HG03469 (cell line): ENCODE measurements around the gene ZNF780B.

Source experiments
- ATAC-seq: cut with Tn5 transposase; IDR thresholded peaks from one replicate; pipeline ENCODE4 v1.9.1; 2021; ENCODE audit warnings: mild to moderate bottlenecking, moderate library complexity, moderate number of reproducible peaks; ENCODE audit not compliant: unreplicated experiment

Gene ZNF780B

DNA sequence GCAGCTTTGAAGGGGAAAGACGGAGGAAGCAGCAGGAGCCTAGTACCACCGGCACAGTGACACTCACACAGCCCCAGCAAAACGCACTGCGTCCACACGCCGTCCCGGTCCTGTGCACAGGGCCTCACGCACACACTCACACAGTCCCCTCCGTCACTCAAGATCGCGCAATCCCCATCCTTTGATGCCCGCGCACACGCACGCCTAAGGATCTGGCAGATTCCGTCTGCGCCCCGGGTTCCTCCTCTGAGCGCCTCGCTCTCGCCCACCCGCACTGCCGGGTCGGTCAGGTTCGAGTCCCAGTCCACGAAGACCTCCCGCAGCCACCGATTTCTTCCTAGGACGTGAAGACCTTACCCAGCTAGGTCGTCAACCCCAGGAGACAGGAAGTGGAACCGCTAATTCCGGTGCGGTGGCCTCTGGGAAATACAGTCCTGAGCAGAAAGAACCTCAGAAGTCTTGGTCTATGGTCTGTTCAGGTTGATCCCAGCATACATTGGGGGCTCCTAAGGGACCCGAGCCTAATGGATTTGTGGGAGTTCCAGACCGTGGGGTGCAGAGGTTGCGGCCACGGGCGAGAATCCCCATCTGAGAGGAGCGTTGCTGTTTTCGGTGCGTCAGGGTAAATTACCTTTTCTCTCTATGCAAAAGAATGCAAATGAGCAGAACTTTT lies at the start of gene ZNF780B:
Gene ZNF780B, minus strand, starts transcription at position 400 of the 673 bp plus-strand sequence. CDS start 5,899 bp downstream, outside the sequence.
- ATAC-seq = no peak

DNA sequence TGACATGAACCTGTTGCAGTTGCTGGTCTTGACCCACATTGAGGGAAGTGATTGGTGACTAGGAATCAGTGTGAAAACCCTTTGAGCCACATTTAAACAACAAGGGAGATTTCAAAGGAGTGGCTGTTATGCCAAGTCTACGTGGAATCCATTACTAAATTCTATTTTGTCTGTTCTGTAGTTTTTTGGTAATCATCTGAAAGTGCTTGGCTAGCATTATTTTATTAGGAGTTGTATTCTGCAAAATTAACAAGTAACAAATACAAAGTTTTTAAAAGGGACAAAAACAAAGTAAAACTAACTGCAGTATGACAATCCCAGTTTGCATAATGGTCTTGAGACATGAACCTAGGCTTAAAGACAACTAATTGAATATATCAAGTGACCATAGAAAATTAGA lies 48.7 kb upstream of the ZNF780B start:
- ATAC-seq = no peak

DNA sequence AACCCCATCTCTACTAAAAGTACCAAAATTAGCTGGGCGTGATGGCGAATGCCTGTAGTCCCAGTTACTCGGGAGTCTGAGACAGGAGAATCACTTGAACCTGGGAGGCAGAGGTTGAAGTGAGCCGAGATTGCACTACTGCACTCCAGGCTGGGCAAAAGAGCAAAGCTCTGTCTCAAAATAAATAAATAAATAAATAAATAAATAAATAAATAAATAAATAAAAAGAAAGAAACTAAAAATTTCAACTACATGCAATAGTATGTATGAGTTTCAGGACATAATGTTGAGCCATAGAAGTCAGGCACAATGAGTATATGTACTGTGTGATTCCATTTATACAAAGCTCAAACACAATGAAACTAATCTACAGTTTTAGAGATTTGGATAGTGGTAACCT lies 47.6 kb upstream of the ZNF780B start:
- ATAC-seq = no peak

DNA sequence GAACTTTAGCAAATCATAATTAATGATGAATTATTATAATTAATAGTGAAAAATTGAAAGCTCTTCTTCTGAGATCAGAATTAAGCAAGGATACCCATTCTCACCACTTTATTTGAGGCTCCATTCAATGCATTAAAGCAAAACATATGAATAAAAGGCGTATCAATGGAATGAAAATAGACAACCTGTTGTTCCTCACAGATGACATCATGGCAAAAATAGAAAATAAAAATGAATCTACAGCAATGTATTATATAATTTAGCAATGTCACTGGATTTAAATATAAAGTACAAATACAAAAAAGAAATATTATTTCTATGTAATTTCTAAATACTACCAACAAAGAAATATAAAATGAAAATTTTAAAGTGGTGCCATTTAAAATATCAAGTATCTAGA lies 45.8 kb upstream of the ZNF780B start:
- ATAC-seq = no peak

DNA sequence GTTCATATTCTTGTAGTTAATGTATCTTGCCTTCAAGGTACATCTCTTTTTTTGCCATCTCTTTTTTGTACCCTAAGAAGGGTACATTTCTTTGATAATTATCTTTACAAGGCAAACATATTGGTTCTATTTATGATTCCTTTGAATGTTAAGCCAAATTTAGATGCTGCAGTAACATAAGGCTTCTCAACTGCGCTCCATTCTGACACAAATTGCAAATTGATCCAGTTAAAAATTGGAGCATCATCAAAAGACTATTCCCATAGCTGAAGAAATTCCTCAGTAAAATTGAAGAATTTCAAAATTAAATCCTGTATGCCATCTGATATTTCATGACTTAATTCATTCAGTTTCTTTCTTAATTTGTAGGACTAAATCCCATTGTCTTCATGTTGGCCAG lies 37.4 kb upstream of the ZNF780B start:
- no peak for ATAC-seq

DNA sequence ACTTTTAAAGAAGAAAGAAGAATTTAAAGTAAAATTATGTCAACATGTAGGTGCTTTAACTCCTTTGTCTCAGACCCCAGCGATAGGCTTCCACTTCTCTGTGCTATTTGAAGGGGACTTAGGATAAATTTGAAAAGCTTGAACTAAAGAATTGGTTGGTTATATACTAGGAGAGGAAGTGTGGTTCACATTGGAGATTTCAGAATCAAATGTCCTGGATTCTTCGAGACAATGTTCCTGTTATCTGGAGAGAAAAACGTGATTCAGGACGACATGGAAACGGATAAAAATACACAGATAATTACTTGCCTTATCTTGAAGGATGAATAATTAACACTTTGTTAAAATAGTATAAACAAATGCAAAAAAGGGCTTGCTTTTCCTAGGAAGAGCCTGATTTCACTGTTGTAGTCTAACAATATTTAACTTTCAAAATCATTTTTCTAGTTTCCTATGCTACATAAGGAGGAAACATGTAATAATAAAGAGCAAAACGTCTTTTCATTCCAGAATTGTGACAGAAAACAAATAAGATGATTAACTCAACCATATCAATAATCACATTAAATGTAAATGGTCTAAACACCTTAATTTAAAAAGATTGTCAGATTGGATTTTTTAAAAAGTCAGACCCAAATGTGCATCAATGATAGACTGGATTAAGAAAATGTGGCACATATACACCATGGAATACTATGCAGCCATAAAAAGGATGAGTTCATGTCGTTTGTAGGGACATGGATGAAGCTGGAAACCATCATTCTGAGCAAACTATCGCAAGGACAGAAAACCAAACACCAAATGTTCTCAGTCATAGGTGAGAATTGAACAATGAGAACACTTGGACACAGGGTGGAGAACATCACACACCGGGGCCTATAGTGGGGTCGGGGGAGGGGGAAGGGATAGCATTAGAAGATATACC lies 35.4 kb upstream of the ZNF780B start:
- no peak for ATAC-seq

DNA sequence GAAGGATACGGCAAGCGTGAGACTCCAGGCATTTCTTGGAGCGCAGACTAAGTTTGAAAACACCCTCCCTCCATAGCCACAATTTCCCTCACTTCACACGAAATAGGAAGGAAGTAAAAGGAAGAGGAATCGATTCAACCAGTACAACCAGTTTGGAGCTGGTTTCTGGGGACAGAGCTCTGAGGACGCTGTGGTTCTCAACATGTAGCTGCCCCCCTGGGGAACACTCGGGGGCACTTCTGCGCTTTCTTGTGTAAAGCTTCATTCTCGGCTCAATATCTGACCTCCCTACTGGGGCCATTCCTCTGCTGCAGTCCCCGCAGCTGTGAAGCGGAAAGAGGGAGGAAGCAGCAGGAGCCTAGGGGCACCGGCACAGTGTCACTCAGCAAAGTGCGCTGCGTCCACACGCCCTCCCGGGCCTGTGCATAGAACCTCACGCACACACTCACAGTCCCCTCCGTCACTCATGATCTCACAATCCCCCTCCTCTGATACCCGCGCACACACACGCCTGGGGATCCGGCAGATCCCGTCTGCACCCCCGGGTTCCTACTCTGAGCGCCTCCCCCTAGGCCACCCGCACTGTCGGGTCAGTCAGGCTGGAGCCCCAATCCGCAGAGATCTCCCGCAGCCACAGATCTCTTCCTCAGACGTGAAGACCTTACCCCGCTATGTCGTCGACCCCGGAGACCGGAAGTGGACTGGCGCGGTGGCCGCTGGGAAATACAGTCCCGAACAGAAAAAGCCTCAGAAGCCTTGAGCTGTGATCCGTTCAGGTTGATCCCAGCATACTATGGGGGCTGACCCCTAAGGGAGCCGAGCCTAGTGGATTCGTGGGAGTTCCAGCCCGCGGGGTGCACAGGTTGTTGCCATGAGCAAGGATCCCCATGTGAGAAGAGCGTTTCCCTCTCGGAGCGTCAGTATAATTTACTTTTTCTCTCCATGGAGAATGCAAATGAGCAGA lies 34.5 kb upstream of the ZNF780B start, which contains the start of gene ZNF780A:
Gene ZNF780A, minus strand, starts transcription at position 703 of the 964 bp plus-strand sequence. CDS start 6,190 bp downstream, outside the sequence.
- ATAC-seq = no peak

DNA sequence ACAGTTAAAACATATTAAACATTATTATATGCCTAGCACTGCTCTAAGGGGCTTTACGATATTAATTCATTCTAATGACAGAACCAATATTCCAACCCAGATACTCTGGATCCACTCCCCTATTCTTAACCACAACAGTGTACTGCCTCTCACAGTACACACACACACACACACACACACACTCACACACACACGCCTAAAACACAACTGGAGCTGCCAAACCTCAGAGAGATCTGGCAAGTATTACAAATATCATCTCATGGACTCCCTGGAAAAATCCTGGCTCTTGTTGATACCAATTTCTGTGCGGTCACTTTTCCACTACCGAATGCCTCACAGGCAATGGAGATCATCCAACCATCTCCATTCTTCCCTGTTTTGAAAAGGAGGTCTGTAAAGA lies 33.4 kb upstream of the ZNF780B start:
- no peak for ATAC-seq

DNA sequence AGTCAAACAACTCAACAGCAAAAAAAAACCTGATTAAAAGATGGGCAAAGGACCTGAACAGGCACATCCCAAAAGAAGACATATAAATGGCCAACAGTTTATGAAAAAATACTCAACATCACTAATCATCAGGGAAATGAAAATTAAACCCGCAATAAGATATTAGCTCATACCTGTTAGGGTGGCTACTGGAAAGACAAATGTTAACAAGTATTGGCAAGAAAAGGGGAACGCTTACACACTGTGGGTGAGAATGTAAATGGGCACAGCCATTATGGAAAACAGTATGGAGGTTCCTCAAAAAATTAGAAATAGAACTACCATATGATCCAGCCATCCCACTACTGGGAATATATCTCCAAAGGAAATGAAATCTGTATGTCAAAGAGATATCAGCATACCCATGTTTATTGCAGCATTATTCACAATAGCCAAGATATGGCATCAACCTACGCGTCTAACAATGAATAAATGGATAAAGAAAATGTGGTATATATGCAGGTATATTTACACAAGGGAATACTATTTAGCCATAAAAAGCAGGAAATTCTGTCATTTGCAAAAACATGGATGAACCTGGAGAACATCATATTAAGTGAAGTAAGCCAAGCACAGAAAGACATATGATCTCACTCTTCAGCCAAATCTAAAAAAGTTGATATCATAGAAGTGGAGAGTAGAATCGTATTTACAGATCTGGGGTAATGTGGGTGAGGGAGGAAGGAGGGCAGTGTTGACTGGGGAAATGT lies 32.4 kb upstream of the ZNF780B start:
- ATAC-seq = no peak

DNA sequence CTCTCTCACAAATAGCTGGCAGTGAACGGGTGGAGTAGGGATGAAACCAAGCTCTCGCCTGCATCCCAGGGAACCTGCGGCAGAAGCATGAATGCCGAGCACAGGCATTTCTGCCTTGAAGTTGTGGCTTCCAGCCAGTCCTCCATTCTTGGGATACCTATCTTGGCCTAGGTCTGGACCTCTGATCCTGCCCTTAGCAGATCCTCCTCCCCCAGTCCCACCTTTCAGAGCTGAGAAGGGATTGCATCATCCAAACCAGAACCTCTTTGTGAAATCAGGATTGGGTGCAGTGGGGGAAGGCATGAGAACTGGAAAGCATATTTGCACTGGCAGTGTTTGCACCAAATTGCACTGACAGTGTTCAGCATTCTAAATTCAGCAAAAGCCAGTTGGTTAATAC lies 28.9 kb upstream of the ZNF780B start:
- ATAC-seq = no peak

DNA sequence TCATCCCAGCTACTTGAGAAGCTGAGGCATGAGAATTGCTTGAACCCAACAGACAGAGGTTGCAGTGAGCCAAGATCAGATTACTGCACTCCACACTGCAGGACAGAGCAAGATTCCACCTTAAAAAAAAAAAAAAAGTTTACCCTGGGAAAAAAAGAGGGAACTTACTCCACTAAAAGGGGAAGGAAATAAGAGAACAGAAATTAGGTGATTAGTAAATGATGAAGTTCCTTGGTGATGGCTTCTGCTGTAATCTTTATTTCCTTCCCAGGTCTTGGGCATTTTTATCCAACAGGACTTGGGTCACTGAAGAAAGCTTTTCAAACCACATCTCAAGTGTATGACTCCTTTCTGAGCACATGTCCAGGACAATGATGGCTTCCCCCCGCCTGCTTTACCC lies 25.4 kb upstream of the ZNF780B start:
- ATAC-seq = no peak

DNA sequence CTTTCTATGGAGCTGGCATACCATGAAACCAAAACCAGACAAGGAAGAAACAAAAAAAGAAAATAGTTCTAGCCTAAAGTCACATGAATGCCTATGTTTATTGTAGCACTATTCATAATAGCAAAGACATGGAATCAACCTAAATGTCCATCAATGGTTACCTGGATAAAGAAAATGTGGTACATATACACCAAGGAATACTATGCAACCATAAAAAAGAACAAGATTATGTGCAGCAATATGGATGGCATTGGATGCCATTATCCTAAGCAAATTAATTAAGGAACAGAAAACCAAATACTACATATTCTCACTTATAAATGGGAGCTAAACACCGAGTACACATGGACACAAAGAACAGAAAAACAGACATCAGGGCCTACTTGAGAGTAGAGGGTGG lies 24.3 kb upstream of the ZNF780B start:
- no peak for ATAC-seq

DNA sequence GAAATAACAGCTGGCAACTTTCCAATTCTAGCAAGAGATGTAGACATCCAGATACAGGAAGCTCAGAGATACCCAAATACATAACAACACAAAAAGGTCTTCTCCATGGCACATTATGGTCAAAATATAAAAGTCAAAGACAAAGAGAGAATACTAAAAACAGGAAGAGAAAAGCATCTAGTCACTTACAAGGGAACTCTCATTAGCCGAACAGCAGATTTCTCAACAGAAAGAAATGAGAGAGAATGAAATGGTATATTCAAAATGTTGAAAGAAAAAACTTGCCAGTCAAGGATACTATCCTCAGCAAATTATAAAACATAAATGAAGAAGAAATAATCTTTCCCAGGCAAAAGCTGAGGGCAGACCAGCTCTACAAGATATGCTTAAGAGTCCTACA lies 22.3 kb upstream of the ZNF780B start:
- no peak for ATAC-seq

DNA sequence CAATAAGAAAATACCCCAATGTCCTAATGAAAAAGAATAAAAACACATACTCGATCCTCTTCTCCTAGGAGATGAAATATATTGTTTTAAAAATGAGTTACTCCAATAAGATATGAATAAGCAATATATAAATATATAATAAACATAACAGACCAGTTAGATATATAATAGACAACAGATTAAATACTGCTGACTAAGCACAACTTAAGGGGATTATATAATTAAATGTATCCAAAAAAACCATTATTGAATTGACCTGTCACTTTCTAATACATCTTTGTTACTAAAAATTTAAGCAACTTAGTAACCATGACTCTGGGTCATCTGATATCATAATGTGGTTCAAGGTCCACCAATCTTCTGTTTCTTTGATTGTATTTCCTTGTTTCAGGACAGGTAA lies 14.0 kb upstream of the ZNF780B start:
- no peak for ATAC-seq

DNA sequence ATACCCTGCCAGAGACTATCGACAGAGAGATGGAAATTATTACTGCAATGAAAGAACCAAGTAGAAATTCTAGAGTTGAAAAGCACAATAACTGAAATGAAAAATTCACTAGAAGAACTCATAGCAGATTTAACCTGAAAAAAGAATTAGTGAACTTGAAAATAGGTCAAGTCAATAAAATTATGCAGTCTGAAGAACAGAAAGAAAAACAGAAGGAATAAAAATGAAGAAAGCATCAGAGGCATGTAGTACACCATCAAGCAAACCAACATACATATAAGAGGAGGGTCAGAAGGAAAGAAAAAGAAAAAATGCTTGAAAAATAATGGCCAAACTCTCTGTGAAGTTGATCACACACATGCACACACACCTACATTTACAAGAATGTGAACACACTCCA lies 3.6 kb upstream of the ZNF780B start:
- ATAC-seq = no peak

DNA sequence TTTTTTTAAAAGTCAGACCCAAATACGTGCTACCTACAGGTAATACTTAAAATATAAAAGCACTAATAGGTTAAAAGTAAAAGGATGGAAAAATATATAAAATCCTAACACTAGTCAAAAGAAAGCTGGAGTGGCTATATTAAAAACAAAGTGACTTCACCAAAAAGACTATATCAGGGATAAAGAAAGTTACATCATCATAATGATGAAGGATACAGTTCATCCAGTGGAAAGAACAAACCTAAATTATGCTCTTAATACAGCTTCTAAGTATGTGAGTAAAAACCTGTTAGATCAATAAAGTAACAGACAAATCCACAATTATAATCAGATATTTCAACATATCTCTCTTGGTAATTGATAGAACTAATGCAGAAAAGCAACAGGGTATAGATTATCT lies 1.1 kb upstream of the ZNF780B start:
- no peak for ATAC-seq

DNA sequence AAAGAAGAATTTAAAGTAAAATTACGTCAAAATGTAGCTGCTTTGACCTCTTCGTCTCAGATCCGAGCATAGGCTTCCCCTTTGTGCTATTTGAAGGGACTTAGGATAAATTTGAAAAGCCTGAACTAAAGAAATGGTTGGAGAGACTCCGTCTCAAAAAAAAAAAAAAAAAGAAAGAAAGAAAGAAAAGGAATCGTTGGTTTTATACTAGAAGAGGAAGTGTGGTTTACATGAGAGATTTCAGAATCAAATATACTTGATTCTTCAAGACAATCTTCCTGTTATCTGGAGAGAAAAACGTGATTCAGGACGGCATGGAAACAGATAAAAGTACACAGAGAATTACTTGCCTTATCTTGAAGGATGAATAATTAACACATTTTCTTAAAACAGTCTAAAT lies 474 bp upstream of the ZNF780B start:
- no peak for ATAC-seq

DNA sequence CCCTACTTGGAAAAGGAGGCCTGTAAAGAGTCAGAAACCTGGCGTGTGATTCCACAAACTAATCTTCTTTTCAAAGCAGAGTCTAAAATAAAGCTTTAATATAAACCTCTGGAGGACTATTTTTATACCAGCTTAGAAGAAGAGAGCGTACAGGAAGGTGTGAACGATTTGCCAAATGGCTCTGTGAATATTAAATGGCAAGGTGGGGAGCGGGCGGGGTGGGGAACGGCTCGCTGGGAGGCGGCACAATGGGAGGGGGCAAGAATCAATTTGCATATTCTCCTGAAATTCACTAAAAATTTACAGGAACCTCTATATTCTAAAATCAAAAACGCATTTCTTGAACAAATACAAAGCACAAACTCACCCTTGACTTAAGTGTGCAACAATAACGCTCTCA lies 982 bp downstream of the ZNF780B start:
- no peak for ATAC-seq

DNA sequence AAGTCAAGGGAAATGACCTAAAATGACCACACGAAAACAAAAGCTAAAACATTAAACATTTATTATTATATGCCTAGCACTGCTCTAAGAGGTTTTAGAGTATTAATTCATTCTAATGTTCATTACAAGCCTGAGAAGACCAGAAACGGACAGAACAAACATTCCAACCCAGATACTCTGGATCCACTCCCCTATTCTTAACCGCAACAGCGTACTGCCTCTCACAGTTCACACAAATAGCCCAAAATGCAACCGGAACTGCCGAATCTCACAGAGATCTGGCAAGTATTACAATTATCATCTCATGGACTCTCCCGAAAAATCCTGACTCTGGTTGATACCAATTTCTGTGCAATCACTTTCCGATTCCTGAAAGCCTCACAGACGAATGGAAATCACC lies 1.4 kb downstream of the ZNF780B start:
- no peak for ATAC-seq

DNA sequence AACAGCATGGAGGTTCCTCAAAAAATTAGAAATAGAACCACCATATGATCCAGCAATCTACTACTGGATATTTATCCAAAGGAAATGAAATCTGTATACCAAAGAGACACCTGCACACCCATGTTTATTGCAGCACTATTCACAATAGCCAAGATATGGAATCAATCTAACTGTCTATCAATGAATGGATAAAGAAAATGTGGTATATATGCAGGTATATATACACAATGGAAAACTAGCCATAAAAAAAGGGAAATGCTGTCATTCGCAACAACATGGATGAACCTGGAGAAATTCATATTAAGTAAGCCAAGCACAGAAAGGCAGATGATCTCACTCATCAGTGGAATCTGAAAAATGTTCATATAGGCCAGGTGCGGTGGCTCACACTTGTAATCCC lies 2.5 kb downstream of the ZNF780B start:
- ATAC-seq = no peak
